Karpas-422 (cell line): ENCODE measurements around the gene NPFFR1. TPM values are rescaled to one million over a fixed set of nuclear protein-coding genes. Genes with fewer than 3 reads are reported as not detected.

Experiments used
- DNase-seq: peaks from one replicate; pipeline ENCODE4 v3.0.0-alpha.2; 2015
- H2AFZ ChIP-seq: fragments of 200-600 bp; sonication (generic); 2 replicates; pipeline ENCODE4 v1.6.1; 2014; ENCODE audit warnings: antibody characterized with exemption, low read length, mixed read lengths
- H3K27ac ChIP-seq: fragments of 200-600 bp; sonication (generic); 2 replicates; pipeline ENCODE4 v1.5.1; 2014; ENCODE audit warnings: mild to moderate bottlenecking, low read length, moderate library complexity
- H3K27me3 ChIP-seq: fragments of 200-600 bp; sonication (generic); 2 replicates; pipeline ENCODE4 v1.6.1; 2014; ENCODE audit warnings: low read length, mixed read lengths
- H3K36me3 ChIP-seq: fragments of 200-600 bp; sonication (generic); 2 replicates; pipeline ENCODE4 v1.6.1; 2014; ENCODE audit warnings: low read length, mixed read lengths; ENCODE audit not compliant: insufficient read depth
- H3K4me1 ChIP-seq: fragments of 200-600 bp; sonication (generic); 2 replicates; pipeline ENCODE4 v1.6.1; 2014; ENCODE audit warnings: mild to moderate bottlenecking, low read length, mixed read lengths
- H3K4me2 ChIP-seq: fragments of 200-600 bp; sonication (generic); 2 replicates; pipeline ENCODE4 v1.6.1; 2014; ENCODE audit warnings: low read length, low read depth, mild to moderate bottlenecking; ENCODE audit not compliant: poor library complexity, severe bottlenecking
- H3K4me3 ChIP-seq: fragments of 200-600 bp; sonication (generic); 2 replicates; pipeline ENCODE4 v1.5.1; 2014; ENCODE audit warnings: mild to moderate bottlenecking, antibody characterized with exemption, low read length, mixed read lengths
- H3K79me2 ChIP-seq: fragments of 200-600 bp; sonication (generic); 2 replicates; pipeline ENCODE4 v1.6.1; 2014; ENCODE audit warnings: mild to moderate bottlenecking, low read length, mixed read lengths
- H3K9ac ChIP-seq: fragments of 200-600 bp; sonication (generic); 2 replicates; pipeline ENCODE4 v1.6.0; 2014; ENCODE audit warnings: low read length
- H3K9me2 ChIP-seq: fragments of 200-600 bp; sonication (generic), shearing (Covaris generic); replicated peaks from 2 replicates; pipeline ENCODE4 v1.6.0; 2014; ENCODE audit warnings: mild to moderate bottlenecking, low read length, moderate library complexity; ENCODE audit not compliant: insufficient read depth
- H3K9me3 ChIP-seq: fragments of 300-700, 200-600 bp; sonication (generic); 2 replicates; pipeline ENCODE4 v1.6.1; 2014; ENCODE audit warnings: low read length, mixed read lengths
- H4K20me1 ChIP-seq: fragments of 200-600 bp; sonication (generic); 2 replicates; pipeline ENCODE4 v1.6.1; 2014; ENCODE audit warnings: mild to moderate bottlenecking, antibody characterized with exemption, low read length, low read depth; ENCODE audit not compliant: insufficient read depth
- total RNA-seq: library from RNA; depleted of rRNA; stranded (reverse); fragments of >200 nt; shearing (Covaris generic); gene quantifications from 2 replicates; pipeline ENCODE4 v1.2.3, GENCODE V29; 2014; ENCODE audit warnings: low replicate concordance; rRNA removed

NPFFR1 gene
- total RNA-seq, result not detected in 2 replicates

DNA sequence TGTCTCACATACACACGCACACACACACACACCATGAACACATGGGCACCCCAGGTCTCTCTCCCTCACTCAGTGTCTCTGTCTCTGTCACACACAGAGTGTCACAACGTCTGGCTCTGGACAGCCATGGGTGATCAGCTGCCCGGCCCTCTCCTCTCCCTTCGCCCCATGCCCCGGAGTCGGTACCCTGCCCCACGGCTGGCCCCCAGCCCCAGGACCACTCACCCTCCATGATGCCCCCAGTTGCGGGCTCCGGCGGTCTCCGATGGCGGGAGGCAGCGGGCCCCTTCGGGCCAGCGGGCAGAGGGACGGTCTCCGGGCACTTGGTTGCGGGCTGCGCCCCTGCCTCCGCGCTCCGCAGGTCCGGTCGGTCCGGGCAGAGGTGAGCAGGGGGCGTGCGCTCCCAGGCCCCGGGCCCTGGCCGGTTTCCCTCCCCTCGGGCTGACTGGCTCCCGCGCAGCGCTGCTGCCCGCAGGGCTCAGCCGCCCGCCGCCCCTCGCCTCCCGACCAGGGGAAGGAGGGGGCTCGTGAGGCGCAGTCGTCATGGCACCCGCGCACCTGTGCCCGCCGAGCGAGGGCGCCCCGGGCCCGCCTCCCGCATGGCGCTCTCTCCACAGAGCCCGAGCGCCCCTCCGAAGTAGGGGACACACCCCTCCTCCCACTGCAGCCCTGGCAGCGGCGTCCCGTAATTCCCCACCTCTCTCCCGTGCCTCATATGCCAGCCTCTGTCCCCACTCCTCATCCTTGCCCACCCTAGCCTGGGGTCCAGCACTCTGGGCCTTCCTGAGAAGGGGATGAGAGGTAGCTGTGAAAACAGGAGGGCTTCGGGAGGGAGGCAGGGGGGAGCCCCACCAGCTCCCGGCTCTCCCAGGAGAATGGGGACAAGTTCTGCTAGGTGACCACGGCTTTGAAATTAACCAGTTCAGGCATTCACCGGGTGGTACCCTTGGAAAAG, at the start of gene NPFFR1:
TSS of gene NPFFR1 (minus strand) at position 560 of the 955 bp plus-strand sequence. CDS start at position 232, 328 bp downstream.
- Histone ChIP-seq H3K4me3 (peak within 1 kb of the TSS; percentile 15; the same call in 1 of the 2 replicates), H4K20me1 (no peaks in the 10 kb centered on the region), H2AFZ (peak within 1 kb of the TSS; percentile 82; the same call in 1 of the 2 replicates), H3K36me3 (no peaks in the 10 kb centered on the region), H3K9me3 (no peaks in the 10 kb centered on the region), H3K4me1 (peaks cover 50% of the 10 kb centered on the region), H3K79me2 (no peaks in the 10 kb centered on the region), H3K27me3 (no peaks in the 10 kb centered on the region), H3K4me2 (peak within 1 kb of the TSS; percentile 75), H3K9me2 (no peaks in the 10 kb centered on the region), H3K9ac (peak within 1 kb of the TSS; percentile 58), H3K27ac (peak within 1 kb of the TSS; percentile 98)
- DNase-seq, result no peak

- H3K79me2 ChIP-seq, result peaks cover 30% of the 10 kb centered on the region
- no peak overlapping the region; the same call in 1 of the 2 replicates for H3K4me3 ChIP-seq
- peaks cover 16% of the 10 kb centered on the region; the same call in 1 of the 2 replicates for H3K9me3 ChIP-seq
- H3K4me2 ChIP-seq, result no peak overlapping the region
- H3K36me3 ChIP-seq, result peaks cover 23% of the 10 kb centered on the region
- H3K27me3 ChIP-seq, result no peaks in the 10 kb centered on the region
- no peaks in the 10 kb centered on the region for H4K20me1 ChIP-seq
- H3K9ac ChIP-seq, result no peak overlapping the region
- H3K27ac ChIP-seq, result peak overlapping the region; percentile 94
- H3K9me2 ChIP-seq, result no peaks in the 10 kb centered on the region
- no peak for DNase-seq
- H2AFZ ChIP-seq, result no peak overlapping the region
- peaks cover 59% of the 10 kb centered on the region for H3K4me1 ChIP-seq
Observed at GRCh38 chr10:70333268-70333667, 49.5 kb upstream of the NPFFR1 start.

DNA sequence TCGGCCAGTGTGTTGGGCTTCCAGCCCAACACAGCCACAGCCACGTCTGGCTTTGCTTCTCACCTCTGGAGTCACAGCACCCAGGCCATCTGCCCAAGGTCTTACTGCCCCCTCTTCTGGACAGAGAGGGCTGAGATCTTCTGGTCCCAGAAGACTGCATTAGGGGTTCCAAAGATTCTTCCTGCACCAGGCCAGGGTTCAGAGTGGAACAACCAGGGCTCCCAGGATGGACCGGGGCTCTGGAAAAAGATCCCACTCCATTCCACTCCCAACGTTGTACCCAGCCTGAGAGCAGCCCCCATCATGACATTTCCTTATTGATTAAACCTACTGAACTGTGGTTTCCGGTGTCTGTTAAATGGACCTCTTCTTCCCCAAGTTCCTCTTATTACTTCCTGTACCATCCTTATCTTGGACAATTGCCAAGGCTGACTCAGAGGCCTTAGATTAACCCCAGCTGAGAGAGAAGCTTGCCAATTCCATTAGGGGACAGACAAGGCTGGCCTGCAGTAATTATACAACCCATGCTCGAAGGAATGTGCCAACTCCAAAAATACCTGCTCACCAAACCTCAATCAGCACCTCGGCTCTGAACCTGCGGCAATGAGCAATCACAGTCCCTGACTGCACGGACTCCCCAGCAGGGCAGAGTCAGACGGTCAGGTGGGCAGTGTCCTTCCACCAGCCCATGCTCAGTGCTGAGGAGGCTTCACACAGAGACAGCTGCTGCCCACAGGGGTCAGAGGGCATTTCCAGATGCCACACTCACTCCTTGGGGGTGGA, 47.9 kb upstream of the NPFFR1 start:
- no peaks in the 10 kb centered on the region for H3K27me3 ChIP-seq

GRCh38 chr10:70331160-70331485, 47.3 kb upstream of the NPFFR1 start:
- Histone ChIP-seq H3K36me3 (peaks cover 18% of the 10 kb centered on the region), H2AFZ (no peak overlapping the region), H3K79me2 (peaks cover 23% of the 10 kb centered on the region), H3K9ac (peak overlapping the region; percentile 69), H3K27ac (peak overlapping the region; percentile 94), H3K4me1 (peaks cover 50% of the 10 kb centered on the region), H4K20me1 (no peaks in the 10 kb centered on the region), H3K27me3 (no peaks in the 10 kb centered on the region), H3K4me3 (peak overlapping the region; percentile 36; the same call in 1 of the 2 replicates), H3K9me2 (no peaks in the 10 kb centered on the region), H3K9me3 (peaks cover 16% of the 10 kb centered on the region; the same call in 1 of the 2 replicates), H3K4me2 (peak overlapping the region; percentile 70)
- no peak for DNase-seq

More for the DNA sequence above, 47.9 kb upstream of the NPFFR1 start:
- peaks cover 50% of the 10 kb centered on the region for H3K4me1 ChIP-seq
- H4K20me1 ChIP-seq, result no peaks in the 10 kb centered on the region
- peak overlapping the region; percentile 36 for H3K4me3 ChIP-seq
- peak; percentile 97 for DNase-seq
- peaks cover 23% of the 10 kb centered on the region for H3K36me3 ChIP-seq
- peak overlapping the region; percentile 70 for H3K4me2 ChIP-seq
- peaks cover 16% of the 10 kb centered on the region; the same call in 1 of the 2 replicates for H3K9me3 ChIP-seq
- H3K9ac ChIP-seq, result peak overlapping the region; percentile 69
- peaks cover 28% of the 10 kb centered on the region for H3K79me2 ChIP-seq
- peak overlapping the region; percentile 94 for H3K27ac ChIP-seq
- no peaks in the 10 kb centered on the region for H3K9me2 ChIP-seq
- H2AFZ ChIP-seq, result no peak overlapping the region

GRCh38 chr10:70330671-70331070, 46.9 kb upstream of the NPFFR1 start:
- DNase-seq, result no peak
- Histone ChIP-seq H3K9me2 (no peaks in the 10 kb centered on the region), H3K36me3 (peaks cover 18% of the 10 kb centered on the region), H3K4me1 (peaks cover 55% of the 10 kb centered on the region), H3K27ac (peak overlapping the region; percentile 94), H4K20me1 (no peaks in the 10 kb centered on the region), H3K9me3 (peaks cover 16% of the 10 kb centered on the region; the same call in 1 of the 2 replicates), H3K4me3 (no peak overlapping the region), H3K9ac (peak overlapping the region; percentile 69), H3K27me3 (no peaks in the 10 kb centered on the region), H3K4me2 (peak overlapping the region; percentile 70), H2AFZ (no peak overlapping the region), H3K79me2 (peaks cover 21% of the 10 kb centered on the region)

- H3K79me2 ChIP-seq, result peaks cover 21% of the 10 kb centered on the region
- no peak overlapping the region for H3K4me3 ChIP-seq
- H3K9ac ChIP-seq, result no peak overlapping the region
- H3K27me3 ChIP-seq, result no peaks in the 10 kb centered on the region
- H3K4me1 ChIP-seq, result peaks cover 72% of the 10 kb centered on the region
- no peak for DNase-seq
- peaks cover 6% of the 10 kb centered on the region; the same call in 1 of the 2 replicates for H3K36me3 ChIP-seq
- H3K9me2 ChIP-seq, result no peaks in the 10 kb centered on the region
- no peak overlapping the region for H2AFZ ChIP-seq
- peaks cover 9% of the 10 kb centered on the region; the same call in 1 of the 2 replicates for H3K9me3 ChIP-seq
- H4K20me1 ChIP-seq, result no peaks in the 10 kb centered on the region
- H3K27ac ChIP-seq, result peak overlapping the region; percentile 94
- no peak overlapping the region for H3K4me2 ChIP-seq
Observed at GRCh38 chr10:70328967-70329366, 45.2 kb upstream of the NPFFR1 start.

- Histone ChIP-seq H2AFZ (no peak overlapping the region), H3K9me2 (no peaks in the 10 kb centered on the region), H3K9ac (no peak overlapping the region), H3K4me1 (peaks cover 81% of the 10 kb centered on the region), H4K20me1 (no peaks in the 10 kb centered on the region), H3K4me3 (no peak overlapping the region), H3K4me2 (no peak overlapping the region), H3K27ac (peak overlapping the region; percentile 65), H3K36me3 (no peaks in the 10 kb centered on the region; the same call in 1 of the 2 replicates), H3K27me3 (no peaks in the 10 kb centered on the region), H3K9me3 (peaks cover 2% of the 10 kb centered on the region; the same call in 1 of the 2 replicates), H3K79me2 (peaks cover 15% of the 10 kb centered on the region)
- no peak for DNase-seq
Observed at GRCh38 chr10:70328018-70328417, 44.2 kb upstream of the NPFFR1 start.
